ENCODE measurements around the gene CHST11. TPM values are rescaled to one million over a fixed set of nuclear protein-coding genes. Genes with fewer than 3 reads are reported as not detected.

The CHST11 gene
- polyA plus RNA-seq, 1 donor: 2.0 TPM

- DNase-seq (ENCODE audit: low read depth): no peak
Measured at GRCh38 chr12:104460041-104460719, 3.4 kb downstream of the CHST11 start.

DNA sequence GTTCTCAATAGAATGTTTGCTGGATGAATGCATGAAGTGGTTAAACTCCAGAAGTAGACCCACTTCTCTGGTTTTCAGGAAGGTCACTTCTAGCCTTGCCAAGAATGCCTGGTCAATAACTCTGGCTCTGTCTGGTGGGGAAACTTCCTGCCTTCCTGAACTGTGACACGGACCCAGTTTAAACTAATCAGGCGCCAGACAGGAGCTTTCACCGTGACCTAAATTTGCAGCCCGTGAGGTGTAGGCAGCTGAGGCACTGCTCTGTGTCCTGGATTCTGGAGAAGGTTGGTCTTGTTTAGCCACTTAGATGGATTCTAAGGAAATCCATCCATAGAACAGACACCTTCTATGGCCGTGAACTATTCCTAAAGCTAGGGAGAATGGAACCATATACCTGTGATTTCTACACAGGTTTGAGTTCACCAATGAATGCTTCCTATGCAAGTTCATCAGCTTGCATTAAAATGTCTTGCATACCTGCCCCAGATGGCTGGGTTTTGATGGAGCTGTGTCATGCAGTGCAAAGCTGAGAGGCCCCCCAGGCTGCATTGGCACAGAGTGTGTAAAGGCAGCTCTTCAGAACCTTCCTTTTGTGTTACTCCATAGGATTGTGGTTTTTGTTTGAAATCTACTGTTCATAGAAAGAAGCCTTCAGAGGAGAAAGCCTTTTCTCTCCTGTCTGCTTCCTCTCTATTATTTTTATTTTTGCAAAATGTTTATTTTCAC lies 4.4 kb downstream of the CHST11 start:
- no peak for DNase-seq (ENCODE audit: low read depth)

- no peak for DNase-seq (ENCODE audit: low read depth)
Measured at GRCh38 chr12:104462325-104462724, 5.6 kb downstream of the CHST11 start.

DNA sequence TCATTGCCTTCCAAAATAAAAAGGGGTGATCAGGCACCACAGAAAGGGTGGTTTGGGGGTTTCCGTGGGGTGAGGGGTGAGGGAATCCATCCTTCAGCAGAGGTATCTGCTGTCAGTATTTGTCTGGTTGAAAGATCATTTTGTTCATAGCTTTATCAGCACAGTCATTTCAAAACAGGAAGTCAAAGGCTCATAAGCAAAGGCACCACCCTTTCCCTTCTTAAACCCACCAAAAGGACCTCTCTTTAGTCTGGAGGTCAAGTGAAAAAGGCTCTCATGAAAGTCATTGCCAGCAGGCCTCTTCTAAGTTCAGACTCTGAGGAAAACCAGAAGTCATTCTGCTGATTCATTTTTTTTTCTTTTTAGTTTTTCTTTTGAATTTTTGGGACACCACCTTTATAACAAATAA lies 6.2 kb downstream of the CHST11 start:
- no peak for DNase-seq (ENCODE audit: low read depth)

DNA sequence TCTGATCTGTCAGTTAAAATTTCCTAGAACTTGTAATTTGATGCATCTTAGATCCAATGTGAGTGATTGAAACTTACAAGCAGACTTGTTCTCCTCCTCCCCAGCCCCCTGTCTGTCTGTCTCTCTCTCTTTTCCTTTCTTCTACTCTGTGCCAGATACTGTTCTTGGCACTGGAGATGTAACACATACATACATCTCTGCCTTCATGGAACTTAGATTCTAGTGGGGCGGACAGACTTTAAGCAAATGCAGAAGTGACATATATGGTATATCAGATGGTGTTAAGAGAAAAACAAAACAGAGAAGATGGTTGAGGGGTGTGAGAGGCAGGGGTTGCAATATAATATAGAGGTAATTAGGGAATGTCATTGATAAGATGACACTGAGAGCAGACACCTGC lies 6.6 kb downstream of the CHST11 start:
- no peak for DNase-seq (ENCODE audit: low read depth)

GRCh38 chr12:104464899-104465298 lies 8.2 kb downstream of the CHST11 start:
- DNase-seq (ENCODE audit: low read depth): no peak

DNA sequence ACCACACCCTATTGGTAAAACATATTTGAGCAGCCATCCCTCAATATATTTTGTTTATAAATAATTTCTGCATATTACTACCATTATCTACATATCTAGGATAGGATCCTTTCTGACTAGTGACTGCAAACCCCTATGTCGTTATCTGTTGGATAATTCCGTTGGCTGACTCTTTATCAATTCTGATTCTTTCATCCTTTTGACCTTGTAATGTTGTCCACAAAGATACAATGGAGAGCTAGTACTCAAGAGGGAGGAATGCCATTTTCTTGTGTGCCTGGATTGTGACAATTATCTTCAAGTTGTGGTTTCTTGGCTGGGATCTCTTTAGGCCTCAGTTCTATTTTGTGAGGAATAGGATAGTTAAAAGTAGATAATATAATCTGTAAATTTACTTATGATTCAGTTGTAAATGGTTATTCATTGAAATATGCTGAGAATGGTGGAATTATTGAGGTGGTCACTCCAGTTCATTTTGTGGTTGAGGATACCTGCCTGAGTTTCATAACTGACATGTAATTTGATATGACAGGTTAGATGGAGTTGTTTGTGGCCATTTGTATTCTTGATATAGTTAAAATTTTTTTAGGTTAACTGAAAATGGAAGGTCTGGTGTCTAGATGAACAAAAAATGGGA lies 10.1 kb downstream of the CHST11 start:
- no peak for DNase-seq (ENCODE audit: low read depth)

DNA sequence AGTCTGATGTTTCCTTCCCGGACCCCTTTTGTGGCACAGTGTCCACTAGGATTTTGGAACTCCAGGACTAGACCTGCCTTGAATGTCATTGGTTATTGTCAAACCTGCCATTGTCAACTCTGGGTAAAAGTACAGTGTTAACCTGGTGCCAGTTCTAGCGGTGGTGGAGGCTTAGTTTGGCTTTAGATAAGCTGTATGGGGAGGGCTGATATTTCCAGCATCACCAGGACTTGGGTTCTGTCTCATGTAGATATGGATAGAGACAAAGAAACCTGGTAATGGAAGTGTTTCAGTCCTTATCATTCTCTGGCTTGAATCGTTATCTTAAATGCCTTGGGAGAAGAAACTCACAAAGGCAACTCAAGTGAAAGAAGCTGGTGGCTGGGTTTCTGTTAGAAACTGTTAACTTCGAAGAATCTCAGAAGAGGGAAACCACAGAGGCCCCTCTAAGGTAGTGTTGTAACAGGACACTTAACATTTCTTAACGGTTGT lies 10.6 kb downstream of the CHST11 start:
- DNase-seq (ENCODE audit: low read depth): no peak

- DNase-seq (ENCODE audit: low read depth): no peak
Measured at GRCh38 chr12:104468371-104468770, 11.6 kb downstream of the CHST11 start.

DNA sequence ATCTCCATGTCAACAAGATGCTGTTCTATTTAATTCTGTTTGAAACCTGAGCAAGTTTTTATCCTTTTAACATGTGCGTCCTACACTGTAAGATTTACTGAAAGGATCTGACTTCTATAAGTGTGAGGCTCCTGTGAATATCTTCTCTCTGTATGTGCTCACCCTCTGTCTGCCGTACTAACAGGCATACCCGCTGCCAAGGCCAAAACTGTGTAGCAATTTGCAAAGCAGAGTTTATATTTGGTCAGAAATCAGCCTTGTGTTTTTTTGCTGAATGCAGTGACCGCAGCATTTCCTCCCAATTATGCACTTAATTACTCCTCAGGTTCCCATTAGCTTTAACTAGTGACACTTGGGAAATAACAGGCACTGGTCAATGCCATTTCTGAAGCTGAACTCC lies 12.3 kb downstream of the CHST11 start:
- no peak for DNase-seq (ENCODE audit: low read depth)

GRCh38 chr12:104469523-104469922 lies 12.8 kb downstream of the CHST11 start:
- DNase-seq (ENCODE audit: low read depth): no peak

DNA sequence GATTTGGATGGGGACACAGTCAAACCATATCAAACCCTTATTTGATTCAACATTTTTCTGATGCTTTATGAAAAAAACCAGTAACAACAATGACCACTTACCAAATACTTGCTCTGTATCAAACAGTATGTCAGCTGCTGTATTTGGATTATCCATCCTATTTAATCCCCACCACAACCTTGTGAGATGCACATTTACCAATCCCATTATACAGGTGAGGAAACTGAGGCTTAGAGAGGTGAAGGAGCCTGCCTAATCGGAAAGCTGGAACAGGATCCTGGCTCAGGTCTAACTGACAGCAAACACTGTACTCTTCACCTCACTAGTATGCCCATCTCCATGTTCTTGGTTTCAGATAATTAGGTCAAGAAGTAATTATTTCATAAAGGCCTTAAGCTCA lies 13.8 kb downstream of the CHST11 start:
- DNase-seq (ENCODE audit: low read depth): no peak

- DNase-seq (ENCODE audit: low read depth): no peak
Measured at GRCh38 chr12:104471336-104471735, 14.6 kb downstream of the CHST11 start.

DNA sequence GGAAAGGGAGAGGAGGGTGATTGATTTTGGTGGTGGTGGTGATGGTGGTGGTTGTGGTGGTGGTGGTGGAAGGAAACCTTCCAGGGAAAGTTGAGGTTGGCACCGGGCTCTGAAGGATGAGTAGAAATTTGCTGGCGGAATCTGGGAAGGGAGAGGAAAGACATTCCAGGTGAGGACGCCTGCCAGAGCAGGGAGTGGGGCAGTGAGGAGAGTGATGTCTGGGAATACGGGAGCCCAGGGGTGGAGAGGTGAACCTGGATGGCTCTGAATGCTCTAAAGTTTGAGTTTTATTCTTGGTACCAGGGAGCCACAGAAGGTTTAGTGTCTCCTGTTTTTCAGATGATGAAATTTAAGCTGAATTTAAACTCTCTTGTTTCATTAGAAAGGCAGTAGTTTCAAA lies 16.0 kb downstream of the CHST11 start:
- DNase-seq (ENCODE audit: low read depth): no peak

GRCh38 chr12:104473374-104473983 lies 16.7 kb downstream of the CHST11 start:
- DNase-seq (ENCODE audit: low read depth): no peak

GRCh38 chr12:104475271-104475670 lies 18.5 kb downstream of the CHST11 start:
- no peak for DNase-seq (ENCODE audit: low read depth)

DNA sequence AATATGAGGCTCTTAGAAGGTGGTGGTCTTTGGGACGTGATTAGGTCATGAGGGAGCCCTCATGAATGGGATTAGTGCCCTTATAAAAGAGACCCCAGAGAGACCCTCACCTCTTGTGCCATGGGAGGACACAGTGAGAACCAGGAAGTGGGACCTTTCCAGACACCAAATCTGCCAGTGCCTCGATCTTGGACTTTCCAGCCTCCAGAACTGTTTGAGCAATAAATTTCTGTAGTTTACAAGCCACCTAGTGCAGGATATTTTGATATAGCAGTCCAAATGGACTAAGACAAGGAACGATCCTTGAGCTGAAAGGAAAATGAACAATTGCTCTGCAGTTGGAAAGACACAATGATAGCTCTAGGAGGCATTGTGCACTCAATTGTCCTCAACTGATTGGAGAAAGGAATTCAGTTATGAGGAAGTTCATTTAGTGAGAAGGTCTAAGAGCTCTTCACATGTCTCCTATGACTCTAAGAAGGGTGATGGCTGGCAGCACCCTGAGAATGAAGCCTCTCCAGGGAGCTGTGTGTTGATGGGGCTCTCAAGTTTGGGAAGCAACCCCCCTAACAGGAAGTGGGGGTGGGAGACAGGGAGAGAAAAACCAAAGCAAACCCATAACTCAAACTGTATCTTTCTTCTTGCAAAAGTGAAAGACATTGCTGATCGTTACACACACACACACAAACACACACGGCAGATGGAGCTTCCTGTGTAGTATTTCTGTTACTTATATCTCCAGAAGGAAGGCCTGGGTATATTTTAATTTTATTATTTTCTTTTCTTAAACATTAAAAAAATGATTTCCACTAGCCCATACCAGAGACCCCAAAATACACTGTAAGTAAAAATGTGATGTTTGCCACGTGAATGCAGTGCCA lies 21.0 kb downstream of the CHST11 start:
- no peak for DNase-seq (ENCODE audit: low read depth)

DNA sequence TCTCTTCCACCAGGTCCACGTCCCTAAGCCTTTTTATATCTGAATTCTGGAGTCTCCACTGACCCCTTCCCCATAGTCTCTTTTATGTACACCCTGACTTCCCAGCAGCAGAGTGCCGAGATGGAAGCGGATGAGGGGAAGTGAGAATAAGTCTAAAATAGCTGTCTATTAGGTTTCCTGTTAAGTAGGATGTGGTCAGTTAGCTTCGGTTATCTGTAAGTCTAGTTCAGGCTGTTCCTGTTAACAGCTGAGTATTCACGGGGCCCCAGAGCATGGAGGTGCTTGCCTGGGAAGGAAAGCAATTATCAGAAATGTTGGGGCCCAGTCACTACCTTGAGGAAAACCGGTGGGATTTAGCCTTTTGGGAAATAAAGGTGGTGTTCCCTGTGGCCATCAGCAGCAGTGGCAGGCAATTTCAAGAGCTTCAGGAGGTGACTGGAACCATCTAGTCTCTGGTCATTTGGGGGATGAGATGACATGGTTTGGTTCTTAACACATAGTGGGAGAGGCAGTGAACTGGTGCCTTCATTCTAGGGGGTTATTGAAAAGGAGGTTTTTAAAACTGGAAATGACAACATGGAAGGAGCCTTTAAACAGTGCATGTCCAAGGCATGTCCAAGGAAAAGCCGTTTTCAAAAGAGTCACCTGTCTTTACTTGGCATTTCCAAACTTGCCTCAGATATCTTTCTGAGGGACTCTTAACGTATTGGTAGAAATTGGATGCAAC lies 21.8 kb downstream of the CHST11 start:
- DNase-seq (ENCODE audit: low read depth): no peak

DNA sequence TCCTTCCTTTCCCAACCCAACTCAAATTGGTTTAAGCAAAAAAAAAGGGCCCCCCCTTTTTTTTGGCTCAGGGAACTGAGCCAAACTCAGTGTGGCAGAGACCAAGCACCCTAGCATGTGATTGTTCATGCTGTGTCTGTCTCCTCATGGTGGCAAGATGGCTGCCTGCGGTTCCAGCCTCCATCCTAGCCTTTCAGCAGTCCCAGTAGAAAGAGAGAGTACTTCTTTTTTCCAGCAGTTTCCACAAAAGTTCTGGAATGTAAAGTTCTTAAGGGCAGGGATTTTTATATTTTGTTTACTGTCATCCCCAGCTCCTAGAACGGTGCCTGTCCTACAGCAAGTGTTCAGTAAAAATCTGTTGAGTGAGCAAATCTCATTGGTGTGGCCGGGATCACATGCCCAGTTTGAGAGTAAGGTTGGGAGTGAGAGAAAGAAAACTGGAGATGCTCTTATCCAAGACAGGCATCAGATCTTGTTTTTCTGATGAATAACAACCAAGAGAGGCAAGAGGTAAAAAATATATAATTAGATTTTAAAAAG lies 22.4 kb downstream of the CHST11 start:
- DNase-seq (ENCODE audit: low read depth): no peak

GRCh38 chr12:104480012-104480411 lies 23.3 kb downstream of the CHST11 start:
- DNase-seq (ENCODE audit: low read depth): no peak

All from forelimb muscle (tissue), 1 donor.